ENCODE results near the gene MARS1. TPM values are rescaled to one million over a fixed set of nuclear protein-coding genes. Genes with fewer than 3 reads are reported as not detected.

MARS1 gene
- total RNA-seq, 1 donor from 2014 or later, result 290 TPM

GRCh38 chr12:57477710-57478681 lies 9.9 kb upstream of the MARS1 start:
- Mint-ChIP-seq H3K4me1 (ENCODE audit: low read depth) (peaks cover 6% of the 10 kb centered on the region), H3K27me3 (peaks cover 86% of the 10 kb centered on the region), H3K9me3 (ENCODE audit: low read depth) (no peaks in the 10 kb centered on the region), H3K27ac (no peak overlapping the region), H3K4me3 (ENCODE audit: low read depth) (no peak overlapping the region), H3K36me3 (ENCODE audit: insufficient read depth) (no peaks in the 10 kb centered on the region)
- TF ChIP-seq CTCF (IDR thresholded peaks at IDR 0.05; ENCODE audit: unreplicated experiment), result no peak
- DNase-seq (ENCODE audit: low spot score, unreplicated experiment), result no peak

- no peak overlapping the region for H3K4me3 Mint-ChIP-seq (ENCODE audit: low read depth)
- TF ChIP-seq CTCF (IDR thresholded peaks at IDR 0.05; ENCODE audit: unreplicated experiment), result no peak
- no peak overlapping the region for H3K27ac Mint-ChIP-seq
- peaks cover 6% of the 10 kb centered on the region for H3K4me1 Mint-ChIP-seq (ENCODE audit: low read depth)
- H3K36me3 Mint-ChIP-seq (ENCODE audit: insufficient read depth), result no peaks in the 10 kb centered on the region
- DNase-seq (ENCODE audit: low spot score, unreplicated experiment), result no peak
- H3K27me3 Mint-ChIP-seq, result peaks cover 82% of the 10 kb centered on the region
- H3K9me3 Mint-ChIP-seq (ENCODE audit: low read depth), result no peaks in the 10 kb centered on the region
Observed at GRCh38 chr12:57479043-57479375, 8.9 kb upstream of the MARS1 start.

GRCh38 chr12:57479376-57480115 lies 8.3 kb upstream of the MARS1 start, which contains the start of gene ARHGAP9:
TSS of gene ARHGAP9 (minus strand) at chr12:57479866. CDS start at chr12:57479406, 460 bp downstream.
- no peaks in the 10 kb centered on the region for H3K36me3 Mint-ChIP-seq (ENCODE audit: insufficient read depth)
- H3K4me3 Mint-ChIP-seq (ENCODE audit: low read depth), result no peak within 1 kb of the TSS
- no peak for TF ChIP-seq CTCF (IDR thresholded peaks at IDR 0.05; ENCODE audit: unreplicated experiment)
- no peak for DNase-seq (ENCODE audit: low spot score, unreplicated experiment)
- peaks cover 6% of the 10 kb centered on the region for H3K4me1 Mint-ChIP-seq (ENCODE audit: low read depth)
- H3K27ac Mint-ChIP-seq, result no peak within 1 kb of the TSS
- H3K9me3 Mint-ChIP-seq (ENCODE audit: low read depth), result no peaks in the 10 kb centered on the region
- peaks cover 77% of the 10 kb centered on the region for H3K27me3 Mint-ChIP-seq

GRCh38 chr12:57481671-57482070 lies 6.2 kb upstream of the MARS1 start:
- peaks cover 59% of the 10 kb centered on the region for H3K27me3 Mint-ChIP-seq
- DNase-seq (ENCODE audit: low spot score, unreplicated experiment), result no peak
- H3K27ac Mint-ChIP-seq, result no peak overlapping the region
- H3K36me3 Mint-ChIP-seq (ENCODE audit: insufficient read depth), result no peaks in the 10 kb centered on the region
- H3K4me3 Mint-ChIP-seq (ENCODE audit: low read depth), result no peak overlapping the region
- no peaks in the 10 kb centered on the region for H3K4me1 Mint-ChIP-seq (ENCODE audit: low read depth)
- no peaks in the 10 kb centered on the region for H3K9me3 Mint-ChIP-seq (ENCODE audit: low read depth)
- TF ChIP-seq CTCF (IDR thresholded peaks at IDR 0.05; ENCODE audit: unreplicated experiment), result no peak

- no peak for DNase-seq (ENCODE audit: low spot score, unreplicated experiment)
Observed at GRCh38 chr12:57483466-57483865, 4.4 kb upstream of the MARS1 start.

More at GRCh38 chr12:57483466-57483865, 4.4 kb upstream of the MARS1 start:
- Mint-ChIP-seq H3K27ac (no peak overlapping the region), H3K9me3 (ENCODE audit: low read depth) (no peaks in the 10 kb centered on the region), H3K36me3 (ENCODE audit: insufficient read depth) (no peaks in the 10 kb centered on the region), H3K4me1 (ENCODE audit: low read depth) (peaks cover 3% of the 10 kb centered on the region), H3K4me3 (ENCODE audit: low read depth) (no peak overlapping the region), H3K27me3 (peaks cover 41% of the 10 kb centered on the region)
- no peak for TF ChIP-seq CTCF (IDR thresholded peaks at IDR 0.05; ENCODE audit: unreplicated experiment)
